HL-60 (cell line): ENCODE results near the gene NCK2.

Experiments
- DNase-seq, 2 experiments: peaks; one replicate each; pipeline ENCODE4 v3.0.0-alpha.2; 2010 to 2020; ENCODE audit warnings: low read depth in 1 of 2, low spot score in 1 of 2
- H3K27ac ChIP-seq: fragments of 250-450 bp; sonication (Bioruptor Pico); replicated peaks from 2 replicates; pipeline ENCODE4 v1.5.1; 2020; ENCODE audit warnings: mild to moderate bottlenecking, moderate library complexity
- H3K27me3 ChIP-seq: fragments of 250-450 bp; sonication (Bioruptor Pico); 2 replicates; pipeline ENCODE4 v1.5.1; 2021; ENCODE audit warnings: mild to moderate bottlenecking, moderate library complexity; ENCODE audit not compliant: insufficient read depth, poor library complexity, severe bottlenecking
- H3K4me3 ChIP-seq: replicated peaks from 2 replicates; pipeline ENCODE4 v1.5.1; 2011; ENCODE audit warnings: mild to moderate bottlenecking, control low read depth, low read length; ENCODE audit not compliant: insufficient read depth
- CTCF ChIP-seq: IDR thresholded peaks from one replicate; pipeline ENCODE4 v1.5.1; 2011; ENCODE audit warnings: low read length, control low read depth, inconsistent platforms; ENCODE audit not compliant: insufficient read depth
- GABPA ChIP-seq: IDR thresholded peaks from 2 replicates; pipeline ENCODE4 v1.6.1; 2012; ENCODE audit warnings: low read depth
- POLR2AphosphoS5 ChIP-seq: IDR thresholded peaks from 2 replicates; pipeline ENCODE4 v1.6.1; 2012; ENCODE audit warnings: low read depth
- SPI1 ChIP-seq: IDR thresholded peaks from 2 replicates; pipeline ENCODE4 v1.6.1; 2012; ENCODE audit warnings: low read depth, mild to moderate bottlenecking, borderline replicate concordance
- TF ChIP-seq, protein P1 (sequence below): IDR thresholded peaks from 2 replicates; pipeline ENCODE4 v1.6.1; 2012; ENCODE audit warnings: low read depth; ENCODE audit not compliant: insufficient replicate concordance

NCK2 gene

GRCh38 chr2:105786231-105787230, 41.8 kb downstream of the NCK2 start:
- Histone ChIP-seq H3K27me3 (no peaks in the 10 kb centered on the region), H3K4me3 (no peak overlapping the region), H3K27ac (peak overlapping the region; percentile 63)
- TF ChIP-seq, protein P1, sequence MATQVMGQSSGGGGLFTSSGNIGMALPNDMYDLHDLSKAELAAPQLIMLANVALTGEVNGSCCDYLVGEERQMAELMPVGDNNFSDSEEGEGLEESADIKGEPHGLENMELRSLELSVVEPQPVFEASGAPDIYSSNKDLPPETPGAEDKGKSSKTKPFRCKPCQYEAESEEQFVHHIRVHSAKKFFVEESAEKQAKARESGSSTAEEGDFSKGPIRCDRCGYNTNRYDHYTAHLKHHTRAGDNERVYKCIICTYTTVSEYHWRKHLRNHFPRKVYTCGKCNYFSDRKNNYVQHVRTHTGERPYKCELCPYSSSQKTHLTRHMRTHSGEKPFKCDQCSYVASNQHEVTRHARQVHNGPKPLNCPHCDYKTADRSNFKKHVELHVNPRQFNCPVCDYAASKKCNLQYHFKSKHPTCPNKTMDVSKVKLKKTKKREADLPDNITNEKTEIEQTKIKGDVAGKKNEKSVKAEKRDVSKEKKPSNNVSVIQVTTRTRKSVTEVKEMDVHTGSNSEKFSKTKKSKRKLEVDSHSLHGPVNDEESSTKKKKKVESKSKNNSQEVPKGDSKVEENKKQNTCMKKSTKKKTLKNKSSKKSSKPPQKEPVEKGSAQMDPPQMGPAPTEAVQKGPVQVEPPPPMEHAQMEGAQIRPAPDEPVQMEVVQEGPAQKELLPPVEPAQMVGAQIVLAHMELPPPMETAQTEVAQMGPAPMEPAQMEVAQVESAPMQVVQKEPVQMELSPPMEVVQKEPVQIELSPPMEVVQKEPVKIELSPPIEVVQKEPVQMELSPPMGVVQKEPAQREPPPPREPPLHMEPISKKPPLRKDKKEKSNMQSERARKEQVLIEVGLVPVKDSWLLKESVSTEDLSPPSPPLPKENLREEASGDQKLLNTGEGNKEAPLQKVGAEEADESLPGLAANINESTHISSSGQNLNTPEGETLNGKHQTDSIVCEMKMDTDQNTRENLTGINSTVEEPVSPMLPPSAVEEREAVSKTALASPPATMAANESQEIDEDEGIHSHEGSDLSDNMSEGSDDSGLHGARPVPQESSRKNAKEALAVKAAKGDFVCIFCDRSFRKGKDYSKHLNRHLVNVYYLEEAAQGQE: no peak
- TF ChIP-seq CTCF (no peak), SPI1 (0 out of 2 replicates have a peak, but pooled peaks have one; percentile 1), GABPA (no peak), POLR2AphosphoS5 (no peak)
- peak in 1 of 2 experiments; percentile 78 for DNase-seq

DNA sequence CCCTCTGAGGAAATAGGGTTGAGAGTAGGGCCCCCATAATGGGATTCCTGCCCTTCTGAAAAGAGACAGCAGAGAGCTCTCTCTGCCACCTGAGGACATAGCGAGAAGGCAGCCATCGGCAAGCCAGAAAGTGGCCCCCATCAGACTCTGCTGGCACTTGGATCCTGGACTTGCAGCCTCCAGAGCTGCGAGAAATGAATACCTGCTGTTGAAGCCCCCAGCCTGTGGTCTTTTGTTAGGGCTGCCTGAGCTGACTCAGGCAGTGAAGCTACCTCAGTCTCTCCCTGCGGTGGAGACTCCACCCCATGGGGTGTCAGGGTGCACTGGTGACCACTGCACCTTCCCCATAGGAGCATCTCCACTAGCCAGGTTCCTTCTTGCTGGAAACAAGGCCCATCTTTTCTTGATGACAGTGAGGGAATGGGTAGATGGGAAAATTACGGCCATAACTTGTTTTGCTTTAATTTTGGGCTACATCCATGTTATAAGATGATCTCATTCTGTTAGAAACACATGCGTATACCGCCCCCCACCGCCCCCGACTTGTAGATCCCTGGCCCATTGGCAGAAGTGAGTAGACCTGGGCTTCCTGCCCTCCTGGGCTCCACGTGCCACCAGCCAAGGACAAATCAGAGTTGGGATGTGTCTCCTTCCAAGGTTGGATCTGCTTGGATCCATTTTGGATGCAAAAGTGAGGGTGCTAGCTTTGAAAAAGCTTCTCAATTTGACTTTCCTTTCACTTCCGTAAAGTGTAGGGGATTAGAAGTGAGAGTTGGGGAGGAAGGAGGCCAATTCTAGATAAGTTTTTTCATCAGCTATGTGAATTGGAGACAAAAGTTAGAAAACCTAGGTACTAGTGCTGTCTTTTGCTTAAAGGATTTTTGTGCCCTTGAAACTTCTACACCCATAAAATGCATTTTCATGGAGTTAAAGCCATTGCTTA, 42.9 kb downstream of the NCK2 start:
- no peaks in the 10 kb centered on the region for H3K27me3 ChIP-seq
- H3K27ac ChIP-seq: peak overlapping the region; percentile 63
- H3K4me3 ChIP-seq: no peak overlapping the region
- peak in 1 of 2 experiments; percentile 33 for DNase-seq
- TF ChIP-seq POLR2AphosphoS5 (no peak), SPI1 (peak; percentile 58; the same call in 1 of the 2 replicates)

- TF ChIP-seq, protein P1: no peak
- no peak for TF ChIP-seq SPI1
- TF ChIP-seq CTCF: no peak
- no peak for TF ChIP-seq POLR2AphosphoS5
- no peak for TF ChIP-seq GABPA
- DNase-seq: no peak
- H3K4me3 ChIP-seq: no peak overlapping the region
- peak overlapping the region; percentile 63 for H3K27ac ChIP-seq
- H3K27me3 ChIP-seq: no peaks in the 10 kb centered on the region
Measured at GRCh38 chr2:105788670-105789290, 44.1 kb downstream of the NCK2 start.
